ENCODE data around the gene HDAC11.
"Not testable (repeated sequence)": the region's sequence is repeated elsewhere in the genome, so short reads cannot be mapped to it uniquely, and the experiment has no call there.

The HDAC11 gene

DNA sequence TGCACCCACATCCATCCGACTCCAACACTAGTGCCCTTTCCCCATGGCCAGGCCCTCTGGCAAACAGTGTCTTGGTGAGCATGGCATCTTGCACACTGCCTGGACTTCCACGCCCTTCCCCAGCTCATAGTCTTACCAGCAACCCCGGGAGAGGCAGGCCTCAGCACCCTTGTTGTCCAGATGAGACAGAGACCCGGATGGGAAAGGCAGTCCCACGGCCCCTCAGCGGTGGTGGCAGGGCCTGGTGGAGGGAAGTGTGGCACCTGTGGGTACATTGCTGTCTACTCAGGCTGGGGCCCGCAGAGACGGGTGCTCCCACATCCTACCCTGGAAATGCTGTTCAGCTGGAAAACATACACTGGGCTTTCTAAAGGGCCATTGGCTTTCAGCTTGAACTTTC, 28.4 kb downstream of the HDAC11 start:
- no peak for DNase-seq

DNA sequence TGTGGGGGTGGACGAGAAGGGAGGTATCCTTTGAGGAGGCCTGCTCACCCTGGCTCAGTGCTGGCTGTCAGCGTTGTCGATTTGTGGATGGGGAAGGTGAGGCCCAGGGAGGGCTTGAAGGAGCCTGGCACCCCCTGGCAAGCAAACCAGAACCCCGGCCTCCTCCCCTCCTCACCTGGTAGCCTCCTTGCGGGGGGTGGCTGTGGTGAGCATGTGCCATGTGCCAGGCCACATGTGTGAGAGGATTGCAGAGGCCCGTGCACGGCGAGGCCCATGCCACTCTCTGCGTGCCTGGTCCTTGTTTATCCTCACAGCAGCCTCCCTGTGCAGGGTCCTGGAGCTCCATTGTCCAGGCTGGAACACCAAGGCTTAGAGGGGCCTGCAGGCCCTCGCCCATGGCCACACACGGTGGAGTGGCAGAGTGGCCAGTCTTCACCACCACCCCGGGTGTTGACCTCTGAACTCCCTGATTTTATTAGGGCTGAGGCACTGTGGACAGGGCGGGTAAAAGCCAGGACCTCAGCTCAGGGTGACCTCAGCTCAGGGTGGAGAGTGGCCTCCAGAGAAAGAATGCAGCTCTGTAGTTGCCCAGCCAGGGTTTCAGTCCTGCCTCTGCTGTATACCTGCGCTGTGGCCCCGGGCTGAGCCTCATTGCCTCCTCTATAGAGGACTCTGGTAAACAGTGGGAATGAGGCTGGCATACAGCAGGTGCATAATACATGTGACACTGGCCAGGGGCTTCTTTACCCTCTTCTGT, 29.1 kb downstream of the HDAC11 start:
- no peak for DNase-seq

GRCh38 chr3:13509816-13510192, 29.7 kb downstream of the HDAC11 start:
- no peak for DNase-seq

DNA sequence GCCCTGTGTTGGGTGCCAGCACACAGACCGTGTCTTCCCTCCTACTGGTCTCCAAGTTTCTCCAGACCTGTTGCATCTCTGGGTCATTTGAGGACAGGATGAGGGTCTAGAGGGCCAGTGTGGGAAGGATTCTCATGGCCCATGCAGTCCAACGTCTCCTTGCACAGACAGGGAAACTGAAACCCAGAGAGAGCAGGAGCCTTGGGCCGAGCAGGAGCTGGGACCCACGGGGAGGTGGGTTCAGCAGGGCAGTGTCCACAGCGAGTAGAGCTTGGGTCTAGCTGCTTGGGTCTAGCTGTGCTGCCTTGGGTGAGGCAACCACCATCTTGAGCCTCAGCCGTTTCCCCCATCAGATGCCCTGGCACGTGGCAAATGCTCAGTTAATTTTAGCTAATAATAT, 32.3 kb downstream of the HDAC11 start:
- DNase-seq = no peak

DNA sequence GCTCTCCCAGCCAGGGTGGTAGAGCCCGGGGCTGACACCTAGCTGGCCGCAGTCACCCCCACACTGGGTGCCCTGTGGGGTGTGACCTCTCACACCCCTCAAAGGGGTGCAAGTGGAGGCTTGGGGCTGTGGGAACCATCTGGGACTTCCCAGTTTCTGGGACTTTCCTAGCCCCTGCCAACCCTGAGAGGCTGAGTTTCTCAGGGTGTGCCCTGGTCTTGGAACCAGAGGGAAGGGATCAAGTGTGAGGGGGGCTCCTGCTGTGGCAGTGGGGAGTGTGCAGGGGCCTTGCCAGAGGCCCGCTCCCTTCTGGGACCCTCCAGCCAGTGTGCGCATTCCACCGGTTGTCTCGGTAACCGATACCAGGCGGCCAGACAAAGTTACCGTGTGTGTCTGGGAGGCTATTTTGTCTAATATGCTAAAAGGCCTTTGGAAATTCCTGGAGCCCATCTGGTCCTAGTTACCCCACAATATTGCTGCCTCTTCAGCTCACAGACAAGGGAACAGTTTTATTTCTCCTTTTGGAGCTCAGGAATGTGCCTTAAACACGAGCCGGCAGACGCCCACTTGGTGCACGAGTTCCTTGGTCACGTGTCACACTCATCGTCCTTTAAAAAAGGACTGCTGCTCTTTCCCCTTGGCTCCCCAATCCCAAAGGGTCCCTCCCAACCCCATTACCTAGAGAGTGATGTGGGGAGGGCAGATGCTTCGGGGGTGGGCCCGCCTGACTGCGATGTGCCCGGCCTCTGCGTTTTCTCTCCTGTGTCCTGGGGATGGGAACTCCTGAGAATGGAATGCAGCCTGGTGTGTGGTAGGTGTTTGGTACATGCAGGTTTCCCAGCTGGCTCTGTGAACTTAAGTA, 33.2 kb downstream of the HDAC11 start:
- no peak for DNase-seq

DNA sequence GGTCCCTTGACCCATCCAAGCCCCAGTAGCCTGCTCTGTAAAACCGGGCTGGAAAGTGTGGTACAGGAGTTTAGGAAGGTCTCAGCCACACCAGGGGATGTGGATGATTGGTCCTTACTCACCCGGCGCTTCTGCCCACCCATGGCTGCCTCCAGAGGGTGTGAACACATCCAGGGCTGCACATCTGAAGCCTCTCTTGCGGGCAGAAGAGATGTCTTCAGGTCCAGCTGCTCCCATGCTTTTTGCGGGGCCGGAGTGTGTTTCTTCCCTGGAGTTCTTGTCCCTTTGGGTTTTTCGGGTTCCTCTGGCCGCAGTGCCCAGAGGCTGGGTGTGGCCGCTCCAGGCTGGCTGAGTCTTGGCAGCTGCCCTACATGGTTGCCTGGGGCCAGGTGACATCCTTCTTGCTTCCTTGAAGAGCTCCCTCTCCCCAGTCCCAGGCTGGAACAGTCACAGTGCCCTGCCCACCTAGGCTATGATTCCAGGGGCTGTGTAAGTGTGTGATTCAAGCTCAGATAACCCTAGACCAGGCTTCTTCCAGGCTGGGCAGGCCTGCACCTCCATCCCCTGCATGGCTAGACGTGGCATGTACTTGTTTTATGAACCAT, 33.9 kb downstream of the HDAC11 start:
- DNase-seq = no peak

DNA sequence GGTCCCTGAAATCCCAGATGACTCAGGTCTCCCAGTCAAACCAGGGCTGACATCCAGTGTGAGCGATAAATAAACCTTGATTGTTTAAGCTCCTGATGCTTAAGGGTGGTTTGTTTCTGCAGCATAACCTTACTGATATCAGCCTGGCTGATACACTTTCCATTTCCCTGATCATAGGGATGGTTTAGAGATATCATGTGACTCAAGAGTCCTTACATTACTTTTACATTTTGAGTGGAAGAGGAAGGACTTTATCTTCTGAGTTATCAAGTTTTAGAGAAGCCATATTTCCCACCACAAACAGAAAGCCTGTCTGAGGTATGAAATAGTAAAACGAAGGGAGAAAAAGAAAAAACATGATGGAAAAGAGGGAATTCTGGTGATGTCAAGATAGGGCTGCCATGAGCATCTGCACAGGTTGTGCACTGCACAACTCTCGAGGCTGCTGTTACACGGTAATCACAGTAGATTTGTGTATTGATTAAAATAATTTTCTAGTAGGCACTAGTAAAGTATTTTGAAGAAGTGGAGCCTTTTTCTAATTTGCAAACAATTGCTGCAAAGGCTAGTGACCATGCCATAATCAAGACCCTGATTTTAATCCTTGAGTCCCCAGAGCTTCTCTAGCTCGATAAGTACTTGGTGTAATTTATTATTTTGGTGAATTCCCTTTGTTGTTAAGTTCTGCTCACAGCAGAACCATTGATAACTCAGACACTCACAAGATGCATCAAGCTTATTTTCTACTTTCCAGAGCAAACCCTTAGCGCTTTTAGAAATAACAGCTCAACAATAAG, 34.7 kb downstream of the HDAC11 start:
- no peak for DNase-seq

DNA sequence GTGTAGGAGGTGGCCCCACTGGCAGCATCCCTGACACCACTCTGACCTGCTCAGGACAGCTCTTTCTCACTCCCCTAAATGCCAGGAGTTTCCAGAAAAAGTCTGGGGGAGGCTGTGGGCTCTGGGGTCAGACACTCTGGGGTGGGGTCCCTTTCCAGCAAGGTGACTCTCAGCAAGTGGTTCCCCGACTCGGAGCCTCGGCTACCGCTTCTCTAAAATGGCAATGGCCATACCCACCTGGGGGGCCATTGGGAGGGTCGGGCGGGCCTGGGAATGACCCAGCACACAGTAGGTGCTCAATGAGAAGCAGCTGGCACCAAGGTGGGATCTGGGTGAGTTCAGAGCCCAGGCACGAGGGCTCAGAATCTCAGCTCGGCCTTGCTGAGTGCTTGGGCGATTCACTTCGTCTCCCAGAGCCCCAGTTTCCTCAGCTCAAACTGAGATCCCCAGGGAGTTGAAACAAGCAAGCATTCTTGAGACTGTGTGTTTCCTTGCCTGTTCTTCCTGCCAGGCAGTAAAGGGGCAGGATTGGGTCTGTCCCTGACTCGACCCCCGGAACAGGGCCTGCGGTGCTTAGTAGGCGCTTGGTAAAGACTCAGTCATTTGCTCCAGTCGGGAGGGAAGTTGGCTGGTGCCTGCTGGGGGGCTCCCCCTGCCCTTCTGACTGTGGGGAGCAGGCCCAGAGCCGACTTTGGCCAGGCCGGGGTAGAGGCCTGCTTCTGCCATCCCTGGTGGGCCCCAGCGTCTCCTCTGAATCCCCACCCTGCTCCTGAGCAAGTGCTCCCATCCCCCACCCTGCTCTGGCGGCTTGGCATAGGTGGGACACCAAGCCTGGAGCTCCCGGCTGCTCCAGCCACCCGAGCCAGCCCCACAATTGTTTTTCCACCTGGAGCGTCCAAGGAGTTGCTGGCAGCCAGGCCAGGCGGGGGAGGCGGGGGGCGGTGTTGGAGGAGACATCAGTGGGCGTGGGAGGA, 36.0 kb downstream of the HDAC11 start:
- DNase-seq = no peak

DNA sequence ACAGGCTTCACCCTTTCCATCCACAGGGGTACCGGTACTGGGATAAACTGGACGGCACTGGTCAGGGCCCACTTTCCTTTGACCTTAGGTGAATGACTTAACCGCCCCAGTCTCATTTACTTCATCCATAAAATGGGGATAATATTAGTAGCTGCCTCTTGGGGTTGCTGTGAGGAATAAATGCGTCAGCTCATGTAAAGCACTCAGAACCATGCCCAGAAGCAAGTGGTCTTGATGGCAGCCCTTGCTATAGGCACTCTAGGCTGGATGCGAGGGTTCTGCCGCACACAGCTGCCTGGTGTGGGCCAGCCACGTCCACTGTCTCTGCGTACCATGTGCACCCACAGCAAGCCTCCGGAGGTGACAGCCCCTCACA, 36.6 kb downstream of the HDAC11 start:
- no peak for DNase-seq

DNA sequence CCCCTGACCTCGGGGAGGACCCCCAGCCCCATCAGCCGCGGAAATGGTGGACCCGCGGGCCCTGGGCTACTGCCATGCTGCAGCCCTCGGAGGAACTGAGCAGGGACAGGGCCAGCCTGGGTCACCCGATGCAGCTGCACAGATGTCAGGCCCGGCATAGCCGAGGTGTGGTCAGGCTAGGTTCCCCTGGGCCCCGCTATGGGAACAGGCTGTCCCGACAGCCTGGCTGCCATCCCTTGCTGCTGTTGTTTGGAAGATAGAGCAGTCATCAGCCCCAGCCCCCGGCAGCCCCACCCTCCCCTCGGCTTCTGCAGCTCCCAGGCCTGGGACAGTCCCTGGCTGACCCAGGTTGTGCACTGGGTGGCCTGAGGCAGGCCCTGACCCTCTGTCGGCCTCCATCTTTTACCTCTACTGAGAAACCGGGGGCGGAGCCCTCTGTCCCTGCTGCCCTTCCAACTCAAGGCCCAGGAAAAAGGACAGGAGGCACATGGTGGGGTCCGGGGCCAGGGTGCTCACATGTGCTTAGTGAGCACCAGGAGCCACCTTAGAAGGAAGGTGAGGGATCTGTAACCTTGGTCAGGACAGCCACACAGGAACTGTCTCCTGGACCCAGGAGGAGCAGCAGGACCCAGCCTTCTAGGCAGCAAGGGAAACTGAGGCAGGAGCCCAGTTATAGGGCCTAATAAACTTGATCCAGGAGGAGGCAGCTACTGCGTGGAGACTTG, 37.3 kb downstream of the HDAC11 start:
- no peak for DNase-seq

GRCh38 chr3:13518516-13518953, 38.4 kb downstream of the HDAC11 start:
- no peak for DNase-seq

DNA sequence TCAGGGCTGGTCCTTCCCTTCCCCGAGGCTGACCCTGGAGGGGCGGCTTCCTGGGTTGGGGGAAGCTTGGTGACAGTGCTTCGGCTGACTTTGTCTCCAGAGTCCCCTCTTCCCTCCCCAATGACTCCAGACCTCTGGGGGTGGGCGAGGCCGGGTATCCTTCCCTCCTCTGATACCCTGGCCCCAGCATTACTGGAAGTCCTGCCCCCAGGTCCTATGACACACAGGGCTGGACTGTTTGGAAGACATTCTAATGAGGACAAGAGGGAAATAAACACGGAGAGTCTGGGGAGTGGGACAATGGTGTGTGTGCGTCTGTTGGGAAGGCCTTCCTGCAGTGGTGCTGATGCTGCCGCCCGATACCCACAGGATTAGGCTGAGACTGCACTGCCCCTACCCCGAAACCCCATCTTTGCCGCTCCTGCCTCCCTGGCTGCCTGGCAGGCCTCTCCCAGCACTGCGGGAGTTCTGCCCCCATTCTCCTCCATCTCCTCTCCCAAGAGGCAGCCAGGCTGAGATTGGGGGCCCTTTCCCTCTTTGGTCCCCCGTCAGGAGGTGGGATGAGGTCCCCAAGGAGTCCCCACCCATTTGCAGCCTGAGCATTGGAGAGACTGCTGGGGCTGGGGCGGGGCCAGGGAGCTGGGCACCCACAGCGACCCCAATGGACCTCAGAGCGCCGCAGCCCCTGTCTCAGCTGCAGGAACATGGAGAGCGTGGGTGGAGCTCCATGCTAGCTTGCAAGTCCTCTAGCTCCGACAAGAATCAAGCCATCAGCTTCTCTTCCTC, 39.1 kb downstream of the HDAC11 start:
- DNase-seq = no peak

DNA sequence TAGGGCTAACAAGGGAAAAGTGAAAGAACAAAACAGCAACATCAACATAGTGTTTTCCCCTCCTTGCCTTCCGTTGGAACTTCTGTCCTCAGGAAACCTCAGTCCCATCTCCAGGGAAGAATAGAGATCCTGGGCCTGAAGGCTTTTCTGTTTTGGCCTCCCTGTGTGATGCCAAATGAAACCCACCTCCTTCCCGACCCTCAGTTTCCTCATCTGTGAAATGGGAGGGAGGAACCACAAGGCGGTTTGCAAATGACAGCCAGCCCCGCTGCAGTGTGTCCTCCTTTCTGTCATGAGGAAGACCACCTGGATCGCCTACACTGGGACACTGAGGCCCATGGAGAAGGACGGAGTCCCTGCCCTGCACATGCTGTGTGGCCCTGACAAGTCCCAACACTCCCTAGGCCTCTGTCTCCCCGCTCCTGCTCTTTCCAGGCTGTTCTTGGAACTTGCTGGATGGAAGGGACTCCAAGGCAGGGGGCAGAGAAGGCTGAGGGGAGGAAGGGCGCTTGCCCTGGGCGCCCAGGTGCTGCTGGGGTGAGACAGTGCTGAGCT, 40.3 kb downstream of the HDAC11 start:
- no peak for DNase-seq

- no peak for DNase-seq
These were observed 41.2 kb downstream of the HDAC11 start for GRCh38 chr3:13521309-13521708.

DNA sequence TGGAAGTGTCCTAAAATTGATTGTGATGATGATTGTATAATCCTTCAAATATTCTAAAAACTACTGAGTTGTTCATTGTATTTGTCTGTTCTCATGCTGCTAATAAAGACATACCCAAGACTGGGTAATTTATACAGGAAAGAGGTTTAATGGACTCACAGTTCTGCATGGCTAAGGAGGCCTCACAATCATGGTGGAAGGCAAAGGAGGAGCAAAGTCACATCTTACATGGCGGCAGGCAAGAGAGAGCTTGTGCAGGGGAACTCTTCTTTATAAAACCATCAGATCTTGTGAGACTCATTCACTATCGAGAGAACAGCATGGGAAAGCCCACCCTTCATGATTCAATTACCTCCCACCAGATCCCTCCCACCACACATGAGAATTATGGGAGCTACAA, 41.6 kb downstream of the HDAC11 start:
- not testable (repeated sequence) for DNase-seq

GRCh38 chr3:13522236-13522635, 42.1 kb downstream of the HDAC11 start:
- no peak for DNase-seq

GRCh38 chr3:13524979-13525669, 45.0 kb downstream of the HDAC11 start:
- no peak for DNase-seq

GRCh38 chr3:13525827-13526625, 45.9 kb downstream of the HDAC11 start:
- DNase-seq = no peak

All from T-helper 9 cell (primary cell).